ENCODE data around the gene GNAS.

Gene GNAS

GRCh38 chr20:58898629-58899408 lies 46.3 kb downstream of the GNAS start:
- DNase-seq (ENCODE audit: low read depth, low spot score), result no peak

DNA sequence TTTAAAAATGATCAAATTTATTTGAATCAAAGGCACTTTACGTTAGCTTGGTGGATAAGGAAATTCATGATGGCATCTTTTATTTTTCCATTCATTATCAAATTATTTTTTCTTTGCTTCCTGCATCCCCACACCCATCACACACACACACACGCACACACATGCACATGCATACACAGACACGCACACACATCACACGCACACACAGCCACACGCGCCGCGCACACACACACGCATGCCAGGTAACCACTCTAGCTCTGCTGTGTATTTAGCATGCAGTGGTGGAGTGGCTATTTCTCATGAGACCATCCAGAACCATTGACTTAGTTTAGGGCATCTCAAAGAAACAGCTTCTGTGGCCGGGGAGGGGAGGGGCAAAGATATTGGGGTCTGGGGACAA lies 47.0 kb downstream of the GNAS start:
- DNase-seq (ENCODE audit: low read depth, low spot score), result no peak

DNA sequence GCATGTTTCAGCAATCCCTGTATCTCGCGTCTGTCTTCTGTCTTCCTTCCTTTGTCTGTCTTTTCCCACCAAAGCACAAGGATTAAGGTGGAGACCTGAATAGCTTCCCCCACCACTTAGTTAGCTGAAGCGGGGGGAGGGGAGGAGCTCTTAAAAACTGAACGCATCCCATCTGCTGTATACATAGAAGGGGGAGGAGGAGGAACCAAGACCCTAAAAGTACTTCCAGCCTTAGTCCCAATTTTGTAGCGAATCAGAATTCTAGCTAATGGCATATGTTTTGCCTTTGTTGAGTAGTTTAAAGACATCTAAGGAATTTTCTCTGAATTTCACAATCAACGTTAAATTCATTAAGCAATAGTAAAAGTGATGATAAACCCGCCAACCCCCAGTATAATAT lies 47.9 kb downstream of the GNAS start:
- DNase-seq (ENCODE audit: low read depth, low spot score), result no peak

DNA sequence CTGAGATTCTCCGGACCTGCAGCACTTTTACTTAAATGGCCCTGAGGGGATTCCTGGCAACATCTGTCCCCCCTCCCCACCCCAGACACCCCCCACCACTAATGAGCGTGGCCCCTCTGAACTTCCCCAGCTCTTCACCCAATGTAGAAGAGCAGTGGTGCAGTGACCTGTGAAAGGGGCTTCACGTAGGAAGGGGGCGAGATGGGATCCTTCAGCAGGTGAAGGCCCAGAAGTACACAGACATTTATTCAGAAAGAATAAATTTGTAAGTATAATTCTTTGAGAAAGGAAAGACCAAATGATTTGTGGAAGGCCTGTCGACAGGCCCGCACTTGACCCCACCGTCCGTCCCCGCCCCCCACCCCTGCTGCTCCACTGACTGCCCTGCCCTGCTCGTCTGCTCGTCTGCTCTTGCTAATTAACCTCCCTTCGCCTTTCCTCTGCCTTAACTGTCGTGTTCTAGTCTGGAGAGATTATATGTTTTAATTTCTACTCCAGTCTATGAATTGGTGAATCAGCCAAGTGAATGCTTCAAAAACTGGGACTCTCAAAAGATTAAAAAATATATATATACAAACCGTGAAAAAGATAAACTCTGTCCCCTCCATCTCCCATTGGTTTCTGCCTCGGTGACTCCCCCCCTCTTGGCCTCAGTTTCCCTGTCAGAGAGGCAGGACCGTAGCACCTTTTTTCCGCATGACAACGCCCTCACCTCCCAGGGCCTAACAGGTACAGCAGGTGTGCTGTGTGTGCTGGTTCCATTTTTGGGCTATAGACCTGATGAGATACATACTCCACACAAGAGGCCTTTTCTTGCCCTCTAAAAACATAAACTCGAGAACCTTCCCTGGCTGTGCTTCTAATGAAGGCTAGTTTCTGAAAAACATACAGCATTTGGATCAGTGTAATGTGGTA lies 49.2 kb downstream of the GNAS start:
- DNase-seq (ENCODE audit: low read depth, low spot score), result no peak

- no peak for DNase-seq (ENCODE audit: low read depth, low spot score)
Measured at GRCh38 chr20:58903614-58904013, 51.1 kb downstream of the GNAS start.

- DNase-seq (ENCODE audit: low read depth, low spot score), result no peak
Measured at GRCh38 chr20:58905236-58905635, 52.7 kb downstream of the GNAS start.

DNA sequence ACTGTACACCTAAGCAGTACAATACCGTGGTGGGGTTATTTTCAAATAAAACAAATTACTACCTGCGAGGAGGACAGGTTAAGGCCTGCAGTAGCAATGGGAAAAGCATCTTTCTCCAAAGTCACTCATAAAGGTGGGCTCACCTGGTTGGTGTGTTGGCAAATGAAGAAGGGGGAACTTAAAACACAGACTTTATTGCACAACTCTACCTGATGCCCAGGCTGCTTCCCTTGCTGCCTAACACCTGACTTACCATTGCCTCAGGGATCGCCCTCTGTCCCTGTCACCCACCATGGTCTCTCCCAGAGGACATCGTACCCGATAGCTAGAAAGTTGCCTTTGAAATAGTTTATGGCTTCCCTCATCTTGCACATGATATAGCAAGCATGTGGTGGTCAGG lies 53.6 kb downstream of the GNAS start:
- no peak for DNase-seq (ENCODE audit: low read depth, low spot score)

- no peak for DNase-seq (ENCODE audit: low read depth, low spot score)
Measured at GRCh38 chr20:58906894-58907293, 54.4 kb downstream of the GNAS start.

DNA sequence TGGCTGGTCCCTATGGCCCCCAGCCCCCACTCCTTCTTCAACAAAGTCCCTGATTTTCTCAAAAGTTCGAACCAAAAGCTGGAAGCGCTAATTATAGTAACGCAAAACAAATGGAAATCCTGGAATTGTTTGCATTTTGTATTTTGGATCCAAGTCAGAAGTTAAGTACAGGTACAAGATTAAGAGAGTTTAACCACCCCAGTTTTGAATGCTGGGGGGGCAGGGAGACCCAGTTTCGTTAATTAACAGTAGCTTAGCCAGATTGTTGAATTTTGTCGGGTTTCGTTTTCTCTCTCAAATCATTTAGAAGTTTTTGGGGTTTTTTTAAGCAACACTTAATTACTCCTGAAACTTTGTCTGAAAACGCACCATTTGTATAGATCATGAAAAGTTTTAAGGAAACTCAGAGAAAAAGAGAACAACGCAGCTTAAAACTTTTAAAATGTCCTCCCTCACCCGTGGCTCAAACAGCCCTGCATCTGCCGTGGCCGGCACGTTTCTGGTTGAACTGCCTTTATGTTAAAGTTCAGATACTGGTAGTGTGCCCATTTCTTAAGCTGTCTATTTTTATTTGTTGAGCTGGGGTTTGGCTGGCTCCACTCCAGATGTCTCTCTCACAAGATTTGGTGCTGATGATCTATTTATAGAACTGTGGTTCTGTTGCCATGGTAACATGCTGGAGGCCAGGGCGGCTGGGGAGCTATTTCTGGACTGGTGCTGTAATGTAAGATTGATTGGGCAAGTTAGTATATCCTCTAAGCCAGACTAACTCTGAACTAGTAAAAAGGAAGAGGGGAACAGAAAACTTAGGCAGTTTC lies 55.0 kb downstream of the GNAS start:
- DNase-seq (ENCODE audit: low read depth, low spot score), result peak; percentile 94

- no peak for DNase-seq (ENCODE audit: low read depth, low spot score)
Measured at GRCh38 chr20:58908221-58908620, 55.7 kb downstream of the GNAS start.

DNA sequence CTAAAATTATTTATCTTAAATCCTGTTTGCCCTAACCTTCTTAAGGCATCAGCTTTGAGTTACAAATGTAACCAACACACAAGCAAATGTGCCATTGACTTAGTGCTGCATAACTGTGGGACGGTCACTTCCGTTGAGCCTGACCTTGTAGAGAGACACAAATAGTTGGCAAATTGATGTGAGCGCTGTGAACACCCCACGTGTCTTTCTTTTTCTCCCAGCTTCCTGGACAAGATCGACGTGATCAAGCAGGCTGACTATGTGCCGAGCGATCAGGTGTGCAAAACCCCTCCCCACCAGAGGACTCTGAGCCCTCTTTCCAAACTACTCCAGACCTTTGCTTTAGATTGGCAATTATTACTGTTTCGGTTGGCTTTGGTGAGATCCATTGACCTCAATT lies 56.4 kb downstream of the GNAS start:
- no peak for DNase-seq (ENCODE audit: low read depth, low spot score)

DNA sequence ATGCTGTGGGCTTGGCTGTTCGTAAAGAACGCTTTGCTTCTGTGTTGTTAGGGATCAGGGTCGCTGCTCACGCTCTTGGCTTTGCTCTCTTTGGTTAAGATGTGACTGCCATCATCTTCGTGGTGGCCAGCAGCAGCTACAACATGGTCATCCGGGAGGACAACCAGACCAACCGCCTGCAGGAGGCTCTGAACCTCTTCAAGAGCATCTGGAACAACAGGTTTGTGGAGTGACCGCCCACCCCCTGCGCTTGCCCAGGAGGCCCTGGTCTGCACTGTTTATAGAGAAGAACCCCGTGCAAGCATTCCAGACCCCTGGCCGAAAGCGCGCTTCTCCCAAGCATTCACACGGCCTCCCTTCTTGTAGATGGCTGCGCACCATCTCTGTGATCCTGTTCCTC lies 57.1 kb downstream of the GNAS start:
- no peak for DNase-seq (ENCODE audit: low read depth, low spot score)

DNA sequence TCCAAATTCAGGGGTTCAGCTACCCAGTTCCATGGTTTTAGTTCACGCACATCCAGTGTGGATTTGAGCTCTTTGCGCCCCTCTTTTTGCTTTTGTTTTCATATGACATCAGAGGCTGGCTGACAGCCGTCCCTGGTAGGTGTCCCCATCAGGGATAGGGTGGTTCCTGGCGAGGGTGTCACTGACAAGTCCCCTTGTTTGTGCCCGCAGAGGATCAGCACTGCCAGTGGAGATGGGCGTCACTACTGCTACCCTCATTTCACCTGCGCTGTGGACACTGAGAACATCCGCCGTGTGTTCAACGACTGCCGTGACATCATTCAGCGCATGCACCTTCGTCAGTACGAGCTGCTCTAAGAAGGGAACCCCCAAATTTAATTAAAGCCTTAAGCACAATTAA lies 58.0 kb downstream of the GNAS start:
- no peak for DNase-seq (ENCODE audit: low read depth, low spot score)

DNA sequence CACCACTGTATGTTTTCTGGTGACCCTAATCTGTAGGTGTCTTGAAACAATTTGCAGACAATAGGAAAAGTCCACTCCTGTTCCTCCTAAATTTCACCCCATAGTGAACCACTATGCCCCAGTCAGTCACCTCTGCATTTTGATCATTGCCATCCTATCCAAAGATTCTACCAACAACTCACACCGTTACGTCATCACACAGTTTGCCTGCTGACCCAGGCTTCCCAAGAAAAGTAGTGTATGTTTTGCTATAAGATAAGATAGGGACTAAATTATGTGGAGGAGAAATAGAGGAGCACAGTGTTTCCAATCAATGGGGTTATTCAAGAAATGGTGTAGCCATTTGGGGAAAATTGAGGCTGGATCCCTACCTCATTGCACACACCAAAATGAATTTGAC lies 58.8 kb downstream of the GNAS start:
- no peak for DNase-seq (ENCODE audit: low read depth, low spot score)

DNA sequence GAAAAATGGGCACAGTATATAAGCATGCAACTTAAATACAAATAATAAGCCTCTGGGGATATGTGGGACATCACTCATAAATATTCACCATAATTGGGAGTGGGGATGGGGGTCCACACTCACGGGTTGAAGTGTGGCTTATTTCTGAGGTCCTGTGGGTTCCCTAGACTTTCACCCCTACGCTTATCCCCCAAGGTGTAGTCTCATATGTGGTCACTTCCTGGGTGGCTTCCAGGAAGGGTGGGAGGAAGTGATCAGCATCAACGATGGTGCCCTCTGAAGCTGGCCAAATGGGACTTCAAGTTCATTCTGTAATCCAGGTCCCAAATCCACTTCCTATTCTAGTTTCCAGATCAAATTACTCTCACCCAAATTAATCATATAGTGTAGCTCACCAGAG lies 59.5 kb downstream of the GNAS start:
- DNase-seq (ENCODE audit: low read depth, low spot score), result no peak

DNA sequence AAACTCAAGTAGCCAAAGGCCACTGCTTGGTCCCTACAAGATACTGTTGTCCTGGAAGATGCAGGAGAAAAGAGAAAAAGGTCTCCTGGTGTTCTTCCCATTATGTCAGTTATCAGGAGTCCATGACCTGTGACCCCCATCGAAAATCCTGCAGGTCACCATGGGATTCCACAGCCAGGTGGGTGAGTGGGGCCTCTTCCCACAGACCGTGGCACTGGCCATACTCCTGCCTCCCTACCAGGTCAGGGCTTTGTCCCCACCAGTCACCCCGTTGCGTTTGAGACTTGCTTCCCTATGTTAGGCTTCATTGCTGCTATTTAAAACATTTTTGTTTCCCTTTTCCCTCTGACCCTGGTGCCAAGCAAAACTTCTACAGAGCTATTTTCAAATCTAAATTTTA lies 60.6 kb downstream of the GNAS start:
- no peak for DNase-seq (ENCODE audit: low read depth, low spot score)

DNA sequence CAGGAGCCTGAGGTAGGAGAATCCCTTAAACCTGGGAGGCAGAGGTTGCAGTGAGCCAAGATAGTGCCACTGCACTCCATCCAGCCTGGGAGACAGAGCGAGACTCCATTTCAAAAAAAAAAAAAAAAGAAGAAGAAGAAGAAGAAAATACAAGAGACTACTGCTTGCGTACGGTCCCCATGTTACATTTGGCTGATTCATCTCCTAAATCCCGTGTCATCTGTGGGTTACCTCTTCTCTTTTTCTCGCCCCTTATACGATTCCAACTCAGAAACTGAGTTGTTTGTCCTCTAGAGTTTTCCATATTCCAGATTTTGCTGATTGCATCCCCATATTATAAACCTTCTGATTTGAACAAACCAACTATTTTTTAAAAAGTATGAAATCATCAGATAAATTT lies 66.1 kb downstream of the GNAS start:
- DNase-seq (ENCODE audit: low read depth, low spot score), result no peak

DNA sequence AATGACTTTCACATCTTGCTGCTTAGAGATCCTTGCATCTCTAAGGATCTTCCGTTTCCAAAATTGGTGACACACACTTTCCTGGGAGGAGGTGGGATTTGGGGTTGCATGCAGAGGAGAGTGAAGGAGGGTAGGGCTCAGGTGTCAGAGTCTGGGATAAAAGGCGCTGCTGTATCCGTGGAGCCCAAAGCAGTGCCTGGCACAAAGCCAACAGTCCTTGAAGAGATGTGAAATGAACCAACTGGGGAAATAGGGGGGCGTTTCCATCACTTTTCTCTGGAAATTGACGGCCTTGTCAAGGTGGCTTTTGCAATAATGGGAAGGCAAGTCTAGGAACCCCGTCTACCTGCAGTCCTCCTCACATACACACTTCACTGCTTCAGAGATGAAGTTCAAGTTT lies 69.0 kb downstream of the GNAS start:
- DNase-seq (ENCODE audit: low read depth, low spot score), result no peak

DNA sequence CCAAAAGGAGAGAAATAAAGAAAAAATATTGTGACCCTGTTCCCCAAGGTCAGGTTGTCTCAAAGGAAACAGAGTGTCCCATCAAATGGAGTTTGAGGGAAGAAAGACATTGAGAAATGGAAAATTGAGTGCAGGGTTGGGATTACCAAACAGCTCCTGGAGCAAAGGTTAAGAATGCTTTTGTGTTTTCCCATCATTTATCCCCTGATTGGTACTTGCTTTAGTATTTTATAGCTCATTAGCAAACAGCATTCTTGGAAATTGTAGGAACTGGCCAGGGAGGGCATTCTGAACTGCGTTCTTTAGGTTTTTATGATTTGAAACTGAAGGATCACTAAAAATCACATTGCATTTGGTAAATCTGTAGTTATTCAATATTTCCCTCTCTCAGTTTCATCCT lies 69.5 kb downstream of the GNAS start:
- no peak for DNase-seq (ENCODE audit: low read depth, low spot score)

- DNase-seq (ENCODE audit: low read depth, low spot score), result no peak
Measured at GRCh38 chr20:58923117-58923712, 70.7 kb downstream of the GNAS start.

DNA sequence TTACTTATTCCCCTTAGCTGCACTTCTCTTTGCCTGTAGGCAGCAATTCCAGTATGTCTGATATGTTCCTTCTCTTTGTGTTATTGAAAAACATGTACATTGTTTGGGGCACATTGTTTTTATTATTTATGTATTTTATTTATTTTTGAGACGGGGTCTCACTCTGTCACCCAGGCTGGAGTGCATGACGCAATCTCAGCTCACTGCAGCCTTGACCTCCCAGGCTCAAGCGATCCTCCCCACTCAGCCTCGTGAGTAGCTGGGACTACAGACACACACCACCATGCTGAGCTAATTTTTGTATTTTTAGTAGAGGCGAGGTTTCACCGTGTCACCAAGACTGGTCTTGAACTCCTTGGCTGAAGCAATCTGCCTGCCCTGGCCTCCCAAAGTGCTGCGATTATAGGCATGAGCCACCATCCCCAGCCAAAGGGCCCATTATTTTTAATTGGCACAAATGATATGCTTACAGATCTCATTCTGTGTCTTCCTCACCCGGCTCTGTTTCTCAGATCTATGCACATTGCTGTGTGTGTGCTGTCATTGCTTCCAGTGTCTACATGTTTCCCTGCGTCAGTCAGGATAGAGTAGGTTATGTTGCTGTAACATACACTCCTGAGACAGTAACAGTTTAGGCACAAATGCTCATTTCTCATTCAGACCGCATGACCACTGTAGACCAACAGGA lies 74.4 kb downstream of the GNAS start:
- no peak for DNase-seq (ENCODE audit: low read depth, low spot score)
